Measurements from ENCODE around the gene MAPKAP1.

MAPKAP1 gene

GRCh38 chr9:125412166-125412565 is 294.8 kb downstream of the MAPKAP1 start:
- no peak for FAIRE-seq
- no peak for DNase-seq (ENCODE audit: insufficient read length)
- TF ChIP-seq POLR2A (IDR thresholded peaks at IDR 0.05; ENCODE audit: low read depth, low read length): no peak
- no peak for TF ChIP-seq POLR2AphosphoS5 (IDR thresholded peaks at IDR 0.05; ENCODE audit: low read depth, low read length)
- TF ChIP-seq TAF1 (IDR thresholded peaks at IDR 0.05; ENCODE audit: borderline replicate concordance, low read depth, low read length): no peak

GRCh38 chr9:125411171-125411756 is 295.7 kb downstream of the MAPKAP1 start:
- no peak for TF ChIP-seq POLR2AphosphoS5 (IDR thresholded peaks at IDR 0.05; ENCODE audit: low read depth, low read length)
- TF ChIP-seq TAF1 (IDR thresholded peaks at IDR 0.05; ENCODE audit: borderline replicate concordance, low read depth, low read length): no peak
- TF ChIP-seq POLR2A (IDR thresholded peaks at IDR 0.05; ENCODE audit: low read depth, low read length): no peak
- FAIRE-seq (no peak), DNase-seq (ENCODE audit: insufficient read length) (no peak)

- FAIRE-seq: no peak
- no peak for TF ChIP-seq POLR2AphosphoS5 (IDR thresholded peaks at IDR 0.05; ENCODE audit: low read depth, low read length)
- TF ChIP-seq POLR2A (IDR thresholded peaks at IDR 0.05; ENCODE audit: low read depth, low read length): no peak
- no peak for TF ChIP-seq TAF1 (IDR thresholded peaks at IDR 0.05; ENCODE audit: borderline replicate concordance, low read depth, low read length)
- no peak for DNase-seq (ENCODE audit: insufficient read length)
These were observed 296.5 kb downstream of the MAPKAP1 start for GRCh38 chr9:125410522-125410894.

GRCh38 chr9:125409637-125410521 is 297.1 kb downstream of the MAPKAP1 start:
- FAIRE-seq: peak; percentile 87
- DNase-seq (ENCODE audit: insufficient read length): no peak

GRCh38 chr9:125409217-125409636 is 297.8 kb downstream of the MAPKAP1 start:
- no peak for DNase-seq (ENCODE audit: insufficient read length)
- no peak for TF ChIP-seq TAF1 (IDR thresholded peaks at IDR 0.05; ENCODE audit: borderline replicate concordance, low read depth, low read length)
- no peak for TF ChIP-seq POLR2AphosphoS5 (IDR thresholded peaks at IDR 0.05; ENCODE audit: low read depth, low read length)
- no peak for TF ChIP-seq POLR2A (IDR thresholded peaks at IDR 0.05; ENCODE audit: low read depth, low read length)
- no peak for FAIRE-seq

More at GRCh38 chr9:125409637-125410521, 297.1 kb downstream of the MAPKAP1 start:
- no peak for TF ChIP-seq TAF1 (IDR thresholded peaks at IDR 0.05; ENCODE audit: borderline replicate concordance, low read depth, low read length)
- TF ChIP-seq POLR2A (IDR thresholded peaks at IDR 0.05; ENCODE audit: low read depth, low read length): no peak
- TF ChIP-seq POLR2AphosphoS5 (IDR thresholded peaks at IDR 0.05; ENCODE audit: low read depth, low read length): no peak

GRCh38 chr9:125407974-125408900 is 298.8 kb downstream of the MAPKAP1 start:
- DNase-seq (ENCODE audit: insufficient read length): peak; percentile 98
- peak; percentile 65 for FAIRE-seq

GRCh38 chr9:125407432-125407973 is 299.5 kb downstream of the MAPKAP1 start:
- DNase-seq (ENCODE audit: insufficient read length): no peak
- no peak for TF ChIP-seq POLR2A (IDR thresholded peaks at IDR 0.05; ENCODE audit: low read depth, low read length)
- TF ChIP-seq TAF1 (IDR thresholded peaks at IDR 0.05; ENCODE audit: borderline replicate concordance, low read depth, low read length): no peak
- TF ChIP-seq POLR2AphosphoS5 (IDR thresholded peaks at IDR 0.05; ENCODE audit: low read depth, low read length): no peak
- no peak for FAIRE-seq

More at GRCh38 chr9:125407974-125408900, 298.8 kb downstream of the MAPKAP1 start:
- TF ChIP-seq TAF1 (IDR thresholded peaks at IDR 0.05; ENCODE audit: borderline replicate concordance, low read depth, low read length) (no peak), POLR2A (IDR thresholded peaks at IDR 0.05; ENCODE audit: low read depth, low read length) (no peak)

- DNase-seq (ENCODE audit: insufficient read length) (no peak), FAIRE-seq (no peak)
- TF ChIP-seq TAF1 (IDR thresholded peaks at IDR 0.05; ENCODE audit: borderline replicate concordance, low read depth, low read length): no peak
- no peak for TF ChIP-seq POLR2AphosphoS5 (IDR thresholded peaks at IDR 0.05; ENCODE audit: low read depth, low read length)
- no peak for TF ChIP-seq POLR2A (IDR thresholded peaks at IDR 0.05; ENCODE audit: low read depth, low read length)
These were observed 300.3 kb downstream of the MAPKAP1 start for GRCh38 chr9:125406810-125407087.

GRCh38 chr9:125405938-125406809 is 300.8 kb downstream of the MAPKAP1 start:
- TF ChIP-seq TAF1 (IDR thresholded peaks at IDR 0.05; ENCODE audit: borderline replicate concordance, low read depth, low read length) (no peak), POLR2A (IDR thresholded peaks at IDR 0.05; ENCODE audit: low read depth, low read length) (no peak), POLR2AphosphoS5 (IDR thresholded peaks at IDR 0.05; ENCODE audit: low read depth, low read length) (no peak)
- DNase-seq (ENCODE audit: insufficient read length): no peak
- no peak for FAIRE-seq

GRCh38 chr9:125404733-125405132 is 302.3 kb downstream of the MAPKAP1 start:
- FAIRE-seq: no peak
- no peak for DNase-seq (ENCODE audit: insufficient read length)
- no peak for TF ChIP-seq POLR2A (IDR thresholded peaks at IDR 0.05; ENCODE audit: low read depth, low read length)
- TF ChIP-seq POLR2AphosphoS5 (IDR thresholded peaks at IDR 0.05; ENCODE audit: low read depth, low read length): no peak
- no peak for TF ChIP-seq TAF1 (IDR thresholded peaks at IDR 0.05; ENCODE audit: borderline replicate concordance, low read depth, low read length)
